HEK293 (cell line): ENCODE data around the gene SIK2.

ENCODE experiments used
- CTCF ChIA-PET: fragments of 350-600 bp; formaldehyde crosslinking; extraction: SDS; loops from one replicate; lab custom pipeline; 2021; ENCODE audit warnings: antibody characterized with exemption; lab: Yijun Ruan, JAX
- POLR2A ChIA-PET: fragments of 300-600 bp; formaldehyde crosslinking; extraction: SDS; loops from one replicate; lab custom pipeline; 2020; ENCODE audit warnings: antibody characterized with exemption, inconsistent platforms; lab: Yijun Ruan, JAX
- H3K27ac ChIP-seq: fragments of 200-500 bp; sonication (Bioruptor generic); 2 replicates; pipeline ENCODE4 v1.5.1; 2014; ENCODE audit warnings: low read depth, low read length, control low read depth, inconsistent platforms; ENCODE audit errors: extremely low read depth
- H3K36me3 ChIP-seq, 2 experiments: fragments of 200-500 bp in 1 of 2; sonication (Bioruptor generic) in 1 of 2; 1 replicate in 1 of 2; 2 replicates in 1 of 2; pipeline ENCODE4 v1.5.1; 2014 to 2017; ENCODE audit warnings: inconsistent platforms in 2 of 2, low read length in 2 of 2; ENCODE audit not compliant: control insufficient read depth in 2 of 2, insufficient read depth in 1 of 2
- H3K4me1 ChIP-seq: fragments of 200-500 bp; sonication (Bioruptor generic); 2 replicates; pipeline ENCODE4 v1.5.1; 2014; ENCODE audit warnings: mild to moderate bottlenecking, low read length, inconsistent platforms; ENCODE audit not compliant: control insufficient read depth, insufficient read depth
- H3K4me3 ChIP-seq: 2 replicates; pipeline ENCODE4 v1.5.1; 2011; ENCODE audit warnings: low read depth, mild to moderate bottlenecking, control low read depth, low read length, moderate library complexity
- H3K9me3 ChIP-seq: fragments of 200-500 bp; sonication (Bioruptor generic); 2 replicates; pipeline ENCODE4 v1.5.1; 2014; ENCODE audit warnings: low read depth, low read length, inconsistent platforms; ENCODE audit not compliant: control insufficient read depth, insufficient read depth
- KLF8 ChIP-seq: fragments of 450-650 bp; formaldehyde crosslinking; IDR thresholded peaks from 2 replicates; pipeline ENCODE4 v1.5.1; 2016; ENCODE audit warnings: missing biosample characterization, missing genetic modification characterization
- PATZ1 ChIP-seq: fragments of 450-650 bp; formaldehyde crosslinking; IDR thresholded peaks from 2 replicates; pipeline ENCODE4 v1.5.1; 2016; ENCODE audit warnings: missing biosample characterization, missing genetic modification characterization
- SETDB1 ChIP-seq: IDR thresholded peaks from one replicate; pipeline ENCODE4 v1.6.1; 2017; ENCODE audit warnings: mild to moderate bottlenecking, low read length, moderate library complexity, mixed read lengths; ENCODE audit not compliant: insufficient read length
- TCF7L2 ChIP-seq: IDR thresholded peaks from 2 replicates; pipeline ENCODE4 v1.6.1; 2011; ENCODE audit warnings: low read depth, mild to moderate bottlenecking, inconsistent platforms, low read length, moderate library complexity, borderline replicate concordance
- ZBTB11 ChIP-seq: fragments of 450-650 bp; formaldehyde crosslinking; conservative IDR thresholded peaks from 2 replicates; pipeline ENCODE4 v1.5.1; 2016; ENCODE audit warnings: low read depth, missing biosample characterization, missing genetic modification characterization
- ZBTB21 ChIP-seq: fragments of 450-650 bp; formaldehyde crosslinking; IDR thresholded peaks from 2 replicates; pipeline ENCODE4 v1.5.1; 2017; ENCODE audit warnings: missing biosample characterization, missing genetic modification characterization
- ZBTB48 ChIP-seq: fragments of 450-650 bp; formaldehyde crosslinking; IDR thresholded peaks from 2 replicates; pipeline ENCODE4 v1.5.1; 2016; ENCODE audit warnings: missing biosample characterization, missing genetic modification characterization
- ZBTB8A ChIP-seq: fragments of 450-650 bp; formaldehyde crosslinking; IDR thresholded peaks from 2 replicates; pipeline ENCODE4 v1.5.1; 2016; ENCODE audit warnings: missing biosample characterization, missing genetic modification characterization
- ZNF10 ChIP-seq: fragments of 450-650 bp; formaldehyde crosslinking; IDR thresholded peaks from 2 replicates; pipeline ENCODE4 v1.5.1; 2017; ENCODE audit warnings: missing biosample characterization, missing genetic modification characterization
- ZNF223 ChIP-seq: fragments of 450-650 bp; formaldehyde crosslinking; IDR thresholded peaks from 2 replicates; pipeline ENCODE4 v1.5.1; 2016; ENCODE audit warnings: missing biosample characterization, missing genetic modification characterization
- ZNF23 ChIP-seq: fragments of 450-650 bp; formaldehyde crosslinking; IDR thresholded peaks from 2 replicates; pipeline ENCODE4 v1.5.1; 2016; ENCODE audit warnings: missing biosample characterization, missing genetic modification characterization, borderline replicate concordance
- ZNF292 ChIP-seq: fragments of 450-650 bp; formaldehyde crosslinking; IDR thresholded peaks from 2 replicates; pipeline ENCODE4 v1.5.1; 2016; ENCODE audit warnings: low read depth, missing biosample characterization, missing genetic modification characterization, borderline replicate concordance
- ZNF391 ChIP-seq: fragments of 450-650 bp; formaldehyde crosslinking; IDR thresholded peaks from 2 replicates; pipeline ENCODE4 v1.5.1; 2016; ENCODE audit warnings: low read depth, missing biosample characterization, missing genetic modification characterization, borderline replicate concordance
- ZNF416 ChIP-seq: fragments of 450-650 bp; formaldehyde crosslinking; IDR thresholded peaks from 2 replicates; pipeline ENCODE4 v1.5.1; 2016; ENCODE audit warnings: missing biosample characterization, missing genetic modification characterization
- ZNF433 ChIP-seq: fragments of 450-650 bp; formaldehyde crosslinking; IDR thresholded peaks from 2 replicates; pipeline ENCODE4 v1.5.1; 2016; ENCODE audit warnings: missing biosample characterization, missing genetic modification characterization, low read depth
- ZNF449 ChIP-seq: fragments of 450-650 bp; formaldehyde crosslinking; IDR thresholded peaks from 2 replicates; pipeline ENCODE4 v1.5.1; 2017; ENCODE audit warnings: missing biosample characterization, mild to moderate bottlenecking, missing genetic modification characterization, moderate library complexity
- ZNF510 ChIP-seq: fragments of 450-650 bp; formaldehyde crosslinking; IDR thresholded peaks from 2 replicates; pipeline ENCODE4 v1.5.1; 2018; ENCODE audit warnings: mild to moderate bottlenecking, missing genetic modification characterization, missing biosample characterization; ENCODE audit not compliant: insufficient replicate concordance
- ZNF596 ChIP-seq: fragments of 450-650 bp; IDR thresholded peaks from 2 replicates; pipeline ENCODE4 v1.5.0; 2018; ENCODE audit warnings: missing biosample characterization, mild to moderate bottlenecking, missing genetic modification characterization, moderate library complexity
- ZNF660 ChIP-seq: fragments of 450-650 bp; IDR thresholded peaks from 2 replicates; pipeline ENCODE4 v1.5.1; 2018; ENCODE audit warnings: missing biosample characterization, mild to moderate bottlenecking, missing genetic modification characterization
- ZNF707 ChIP-seq: fragments of 450-650 bp; formaldehyde crosslinking; IDR thresholded peaks from 2 replicates; pipeline ENCODE4 v1.5.1; 2016; ENCODE audit warnings: missing biosample characterization, missing genetic modification characterization
- ZNF837 ChIP-seq: fragments of 450-650 bp; formaldehyde crosslinking; IDR thresholded peaks from 2 replicates; pipeline ENCODE4 v1.5.1; 2016; ENCODE audit warnings: missing biosample characterization, missing genetic modification characterization
- ZNF843 ChIP-seq: fragments of 450-650 bp; formaldehyde crosslinking; IDR thresholded peaks from 2 replicates; pipeline ENCODE4 v1.5.1; 2016; ENCODE audit warnings: missing biosample characterization, missing genetic modification characterization
- TF ChIP-seq, protein P1 (sequence below): fragments of 450-650 bp; formaldehyde crosslinking; IDR thresholded peaks from 2 replicates; pipeline ENCODE4 v1.5.1; 2016; ENCODE audit warnings: missing biosample characterization, missing genetic modification characterization
- TF ChIP-seq, protein P2 (sequence below): fragments of 450-650 bp; formaldehyde crosslinking; IDR thresholded peaks from 2 replicates; pipeline ENCODE4 v1.5.1; 2016; ENCODE audit warnings: missing biosample characterization, missing genetic modification characterization, low read depth
- TF ChIP-seq, protein P3 (sequence below): fragments of 450-650 bp; formaldehyde crosslinking; IDR thresholded peaks from 2 replicates; pipeline ENCODE4 v1.5.1; 2016; ENCODE audit warnings: missing biosample characterization, missing genetic modification characterization

SIK2 gene

GRCh38 chr11:111627591-111627990, 25.3 kb downstream of the SIK2 start (continued):
- TF ChIP-seq ZNF449 (tag by site-specific recombination) (no peak), ZNF391 (tag by site-specific recombination) (no peak), TCF7L2 (no peak), ZNF707 (tag by site-specific recombination) (no peak)
- TF ChIP-seq, protein P1, sequence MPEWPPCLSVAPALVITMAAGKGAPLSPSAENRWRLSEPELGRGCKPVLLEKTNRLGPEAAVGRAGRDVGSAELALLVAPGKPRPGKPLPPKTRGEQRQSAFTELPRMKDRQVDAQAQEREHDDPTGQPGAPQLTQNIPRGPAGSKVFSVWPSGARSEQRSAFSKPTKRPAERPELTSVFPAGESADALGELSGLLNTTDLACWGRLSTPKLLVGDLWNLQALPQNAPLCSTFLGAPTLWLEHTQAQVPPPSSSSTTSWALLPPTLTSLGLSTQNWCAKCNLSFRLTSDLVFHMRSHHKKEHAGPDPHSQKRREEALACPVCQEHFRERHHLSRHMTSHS, result no peak

- Histone ChIP-seq H3K4me1 (no peaks in the 10 kb centered on the region), H3K27ac (no peak overlapping the region)
- POLR2A ChIA-PET, result no interaction called here
These were observed 27.2 kb downstream of the SIK2 start for GRCh38 chr11:111629499-111629898.

More at GRCh38 chr11:111629499-111629898, 27.2 kb downstream of the SIK2 start:
- Histone ChIP-seq H3K9me3 (no peaks in the 10 kb centered on the region), H3K4me3 (no peak overlapping the region), H3K36me3 (peaks cover 0 to 4% of the 10 kb centered on the region in 2 experiments; a peak in 1 of 3 replicates)
- no peak for TF ChIP-seq KLF8
- no peak for TF ChIP-seq ZNF510 (tag by site-specific recombination)
- no peak for TF ChIP-seq ZNF596 (tag by site-specific recombination)
- TF ChIP-seq ZBTB48 (tag by site-specific recombination), result no peak
- TF ChIP-seq ZNF223 (tag by site-specific recombination), result no peak
- no peak for TF ChIP-seq PATZ1
- no peak for TF ChIP-seq ZNF10 (tag by site-specific recombination)
- TF ChIP-seq ZNF660 (tag by site-specific recombination), result no peak
- TF ChIP-seq, protein P2, sequence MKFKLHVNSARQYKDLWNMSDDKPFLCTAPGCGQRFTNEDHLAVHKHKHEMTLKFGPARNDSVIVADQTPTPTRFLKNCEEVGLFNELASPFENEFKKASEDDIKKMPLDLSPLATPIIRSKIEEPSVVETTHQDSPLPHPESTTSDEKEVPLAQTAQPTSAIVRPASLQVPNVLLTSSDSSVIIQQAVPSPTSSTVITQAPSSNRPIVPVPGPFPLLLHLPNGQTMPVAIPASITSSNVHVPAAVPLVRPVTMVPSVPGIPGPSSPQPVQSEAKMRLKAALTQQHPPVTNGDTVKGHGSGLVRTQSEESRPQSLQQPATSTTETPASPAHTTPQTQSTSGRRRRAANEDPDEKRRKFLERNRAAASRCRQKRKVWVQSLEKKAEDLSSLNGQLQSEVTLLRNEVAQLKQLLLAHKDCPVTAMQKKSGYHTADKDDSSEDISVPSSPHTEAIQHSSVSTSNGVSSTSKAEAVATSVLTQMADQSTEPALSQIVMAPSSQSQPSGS (tag by site-specific recombination), result no peak
- TF ChIP-seq SETDB1, result no peak
- TF ChIP-seq ZNF433 (tag by site-specific recombination), result no peak
- no peak for TF ChIP-seq ZBTB8A (tag by site-specific recombination)
- TF ChIP-seq ZNF416 (tag by site-specific recombination), result no peak
- no peak for TF ChIP-seq ZNF23 (tag by site-specific recombination)
- TF ChIP-seq ZBTB11 (tag by site-specific recombination), result no peak
- TF ChIP-seq ZNF843, result no peak
- TF ChIP-seq ZNF292 (tag by site-specific recombination), result no peak
- TF ChIP-seq ZBTB21, result no peak
- TF ChIP-seq ZNF837 (tag by site-specific recombination), result no peak
- TF ChIP-seq, protein P3, sequence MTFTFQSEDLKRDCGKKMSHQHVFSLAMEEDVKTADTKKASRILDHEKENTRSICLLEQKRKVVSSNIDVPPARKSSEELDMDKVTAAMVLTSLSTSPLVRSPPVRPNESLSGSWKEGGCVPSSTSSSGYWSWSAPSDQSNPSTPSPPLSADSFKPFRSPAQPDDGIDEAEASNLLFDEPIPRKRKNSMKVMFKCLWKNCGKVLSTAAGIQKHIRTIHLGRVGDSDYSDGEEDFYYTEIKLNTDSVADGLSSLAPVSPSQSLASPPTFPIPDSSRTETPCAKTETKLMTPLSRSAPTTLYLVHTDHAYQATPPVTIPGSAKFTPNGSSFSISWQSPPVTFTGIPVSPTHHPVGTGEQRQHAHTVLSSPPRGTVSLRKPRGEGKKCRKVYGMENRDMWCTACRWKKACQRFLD (tag by site-specific recombination), result no peak
- CTCF ChIA-PET, result no interaction called here
